ENCODE measurements around the gene ANKZF1.

ANKZF1 gene

DNA sequence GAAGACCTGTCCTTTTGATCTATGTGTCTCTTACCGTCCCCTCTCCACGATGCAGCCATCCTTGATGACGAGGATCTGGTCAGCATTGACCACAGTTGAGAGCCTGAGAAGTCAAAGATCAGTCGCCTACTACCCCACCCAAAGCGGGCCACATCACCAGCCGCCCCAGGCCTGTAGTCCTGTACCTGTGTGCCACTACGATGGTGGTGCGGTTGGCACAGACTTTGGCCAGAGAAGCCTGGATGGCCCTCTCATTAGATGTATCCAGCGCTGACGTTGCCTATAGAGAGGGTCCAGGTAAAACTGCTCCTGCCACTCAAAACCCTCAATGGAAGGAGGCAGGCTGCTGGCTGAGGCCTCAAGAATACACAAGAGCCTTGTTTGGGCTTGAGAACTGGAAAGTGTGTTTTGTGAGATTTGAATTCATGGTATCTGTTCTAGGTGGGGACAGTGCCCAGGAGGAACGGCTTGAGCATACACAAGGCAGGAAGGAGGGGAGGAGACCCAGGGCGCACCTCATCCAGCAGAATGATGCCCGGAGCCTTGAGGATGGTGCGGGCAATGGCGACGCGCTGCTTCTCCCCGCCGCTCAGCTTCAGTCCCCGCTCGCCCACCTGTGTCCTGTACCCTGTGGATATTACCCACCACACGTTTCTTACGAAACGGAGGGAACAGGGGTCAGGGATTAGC, 19.3 kb upstream of the ANKZF1 start:
- Histone ChIP-seq H3K79me2 (ENCODE audit: insufficient read depth, low read length) (peaks cover 6% of the 10 kb centered on the region; the same call in 1 of the 2 replicates), H3K9me3 (ENCODE audit: insufficient read depth, low read length, severe bottlenecking) (no peaks in the 10 kb centered on the region), H3K27me3 (ENCODE audit: insufficient read depth, low read length, poor library complexity) (no peaks in the 10 kb centered on the region), H3K27ac (ENCODE audit: low read length) (no peak overlapping the region), H3K4me2 (ENCODE audit: insufficient read depth, low read length) (no peak overlapping the region), H3K36me3 (ENCODE audit: insufficient read depth, low read length) (peaks cover 48% of the 10 kb centered on the region), H3K9ac (ENCODE audit: low read depth, low read length) (no peak overlapping the region), H4K20me1 (ENCODE audit: insufficient read depth, low read length) (peaks cover 10% of the 10 kb centered on the region), H2AFZ (ENCODE audit: low read depth, low read length) (no peak overlapping the region), H3K4me3 (ENCODE audit: low read depth in 1 of 2, low read length in 2 of 2) (no peak overlapping the region), H3K4me1 (ENCODE audit: insufficient read depth, low read length) (peaks cover 25% of the 10 kb centered on the region)
- TF ChIP-seq EZH2 (IDR thresholded peaks at IDR 0.05; ENCODE audit: borderline replicate concordance, low read depth, low read length, severe bottlenecking): no peak
- TF ChIP-seq, protein P1, sequence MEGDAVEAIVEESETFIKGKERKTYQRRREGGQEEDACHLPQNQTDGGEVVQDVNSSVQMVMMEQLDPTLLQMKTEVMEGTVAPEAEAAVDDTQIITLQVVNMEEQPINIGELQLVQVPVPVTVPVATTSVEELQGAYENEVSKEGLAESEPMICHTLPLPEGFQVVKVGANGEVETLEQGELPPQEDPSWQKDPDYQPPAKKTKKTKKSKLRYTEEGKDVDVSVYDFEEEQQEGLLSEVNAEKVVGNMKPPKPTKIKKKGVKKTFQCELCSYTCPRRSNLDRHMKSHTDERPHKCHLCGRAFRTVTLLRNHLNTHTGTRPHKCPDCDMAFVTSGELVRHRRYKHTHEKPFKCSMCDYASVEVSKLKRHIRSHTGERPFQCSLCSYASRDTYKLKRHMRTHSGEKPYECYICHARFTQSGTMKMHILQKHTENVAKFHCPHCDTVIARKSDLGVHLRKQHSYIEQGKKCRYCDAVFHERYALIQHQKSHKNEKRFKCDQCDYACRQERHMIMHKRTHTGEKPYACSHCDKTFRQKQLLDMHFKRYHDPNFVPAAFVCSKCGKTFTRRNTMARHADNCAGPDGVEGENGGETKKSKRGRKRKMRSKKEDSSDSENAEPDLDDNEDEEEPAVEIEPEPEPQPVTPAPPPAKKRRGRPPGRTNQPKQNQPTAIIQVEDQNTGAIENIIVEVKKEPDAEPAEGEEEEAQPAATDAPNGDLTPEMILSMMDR (IDR thresholded peaks at IDR 0.05; ENCODE audit: borderline replicate concordance, extremely low read depth, low read length, poor library complexity, severe bottlenecking): no peak
- ATAC-seq (ENCODE audit: insufficient read depth, low read depth) (no peak), DNase-seq (no peak)

DNA sequence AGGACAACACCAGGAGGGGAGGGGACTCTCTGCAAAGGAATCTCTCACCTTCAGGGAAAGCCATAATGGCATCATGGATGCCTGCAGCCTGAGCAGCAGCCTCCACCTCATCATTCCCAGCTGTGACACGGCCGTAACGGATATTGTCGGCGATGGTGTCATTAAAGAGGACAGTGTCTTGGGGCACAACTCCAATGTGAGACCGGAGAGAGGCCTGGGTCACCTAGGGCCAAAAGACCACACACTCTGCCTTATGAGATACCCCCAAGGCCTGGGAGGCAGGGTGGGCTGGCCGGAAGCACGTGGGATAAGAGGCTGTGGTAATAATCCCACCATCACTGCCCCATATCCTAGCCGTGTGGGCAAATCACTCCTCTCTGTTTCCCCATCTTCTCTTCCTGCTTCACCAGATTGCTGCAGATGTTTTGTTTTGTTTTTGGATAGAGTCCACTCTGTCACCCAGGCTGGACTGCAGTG, 18.7 kb upstream of the ANKZF1 start:
- Histone ChIP-seq H3K9me3 (ENCODE audit: insufficient read depth, low read length, severe bottlenecking) (no peaks in the 10 kb centered on the region), H3K9ac (ENCODE audit: low read depth, low read length) (no peak overlapping the region), H3K79me2 (ENCODE audit: insufficient read depth, low read length) (peaks cover 6% of the 10 kb centered on the region; the same call in 1 of the 2 replicates), H2AFZ (ENCODE audit: low read depth, low read length) (no peak overlapping the region), H3K36me3 (ENCODE audit: insufficient read depth, low read length) (peaks cover 48% of the 10 kb centered on the region), H3K27ac (ENCODE audit: low read length) (no peak overlapping the region), H4K20me1 (ENCODE audit: insufficient read depth, low read length) (peaks cover 10% of the 10 kb centered on the region), H3K4me1 (ENCODE audit: insufficient read depth, low read length) (peaks cover 22% of the 10 kb centered on the region), H3K4me2 (ENCODE audit: insufficient read depth, low read length) (no peak overlapping the region), H3K4me3 (ENCODE audit: low read depth in 1 of 2, low read length in 2 of 2) (no peak overlapping the region), H3K27me3 (ENCODE audit: insufficient read depth, low read length, poor library complexity) (no peaks in the 10 kb centered on the region)
- no peak for ATAC-seq (ENCODE audit: insufficient read depth, low read depth)
- TF ChIP-seq, protein P1 (IDR thresholded peaks at IDR 0.05; ENCODE audit: borderline replicate concordance, extremely low read depth, low read length, poor library complexity, severe bottlenecking): no peak
- no peak for DNase-seq

GRCh38 chr2:219213026-219213415, 16.6 kb upstream of the ANKZF1 start:
- Histone ChIP-seq H3K4me3 (ENCODE audit: low read depth in 1 of 2, low read length in 2 of 2) (no peak overlapping the region), H3K4me1 (ENCODE audit: insufficient read depth, low read length) (peaks cover 13% of the 10 kb centered on the region), H3K4me2 (ENCODE audit: insufficient read depth, low read length) (no peak overlapping the region), H2AFZ (ENCODE audit: low read depth, low read length) (no peak overlapping the region), H3K9me3 (ENCODE audit: insufficient read depth, low read length, severe bottlenecking) (no peaks in the 10 kb centered on the region), H3K27ac (ENCODE audit: low read length) (no peak overlapping the region), H3K27me3 (ENCODE audit: insufficient read depth, low read length, poor library complexity) (no peaks in the 10 kb centered on the region), H3K9ac (ENCODE audit: low read depth, low read length) (no peak overlapping the region), H4K20me1 (ENCODE audit: insufficient read depth, low read length) (0 out of 2 replicates have a peak, but pooled peaks cover 3% of the 10 kb centered on the region), H3K36me3 (ENCODE audit: insufficient read depth, low read length) (peaks cover 53% of the 10 kb centered on the region), H3K79me2 (ENCODE audit: insufficient read depth, low read length) (no peaks in the 10 kb centered on the region)
- no peak for TF ChIP-seq EZH2 (IDR thresholded peaks at IDR 0.05; ENCODE audit: borderline replicate concordance, low read depth, low read length, severe bottlenecking)
- TF ChIP-seq, protein P1 (IDR thresholded peaks at IDR 0.05; ENCODE audit: borderline replicate concordance, extremely low read depth, low read length, poor library complexity, severe bottlenecking): no peak
- DNase-seq (no peak), ATAC-seq (ENCODE audit: insufficient read depth, low read depth) (no peak)

Data from DND-41 (cell line).